H1 (cell line): ENCODE data around the gene SEMA3C. TPM values are rescaled to one million over a fixed set of nuclear protein-coding genes. Genes with fewer than 3 reads are reported as not detected.

ENCODE experiments used
- CBX5 ChIP-seq: fragments of 300-800, 300-1000 bp; sonication (generic); IDR thresholded peaks from 2 replicates; pipeline ENCODE4 v1.7.1; 2016; ENCODE audit warnings: antibody characterized with exemption, low read length, low read depth
- polyA plus RNA-seq, 7 experiments: library from polyadenylated mRNA; depleted of rRNA in 3 of 7; stranded (reverse) in 5 of 7; unstranded in 2 of 7; fragments of >200 nt in 5 of 7; fragments of 200-250 nt in 2 of 7; gene quantifications; 1 replicate in 5 of 7; 2 replicates in 1 of 7; 4 replicates in 1 of 7; pipeline versions ENCODE4 v1.2.1 to v1.2.3, GENCODE V29; 2011 to 2013; ENCODE audit warnings: missing spikeins in 2 of 7, mixed read lengths in 2 of 7
- total RNA-seq: library from RNA; stranded (reverse); fragmentation: NEBNext Ultra II Directional; extraction: Animal tissue kit (Norgen Biotek cat#: 25700); gene quantifications from 2 replicates; pipeline ENCODE4 v1.2.1, GENCODE V29; 2021
- TF ChIP-seq, protein P1 (sequence below): fragments of 300-600 bp; sonication (generic); IDR thresholded peaks from 2 replicates; pipeline ENCODE4 v1.7.1; 2012; ENCODE audit warnings: low read length, moderate library complexity, mild to moderate bottlenecking, inconsistent platforms; ENCODE audit not compliant: insufficient replicate concordance

Gene SEMA3C
- total and polyA plus RNA-seq, 2 of the 8 experiments (the other 6 are each of a cell fraction or from before 2014, with no cell fraction given) = 0.15 to 1.4 TPM

DNA sequence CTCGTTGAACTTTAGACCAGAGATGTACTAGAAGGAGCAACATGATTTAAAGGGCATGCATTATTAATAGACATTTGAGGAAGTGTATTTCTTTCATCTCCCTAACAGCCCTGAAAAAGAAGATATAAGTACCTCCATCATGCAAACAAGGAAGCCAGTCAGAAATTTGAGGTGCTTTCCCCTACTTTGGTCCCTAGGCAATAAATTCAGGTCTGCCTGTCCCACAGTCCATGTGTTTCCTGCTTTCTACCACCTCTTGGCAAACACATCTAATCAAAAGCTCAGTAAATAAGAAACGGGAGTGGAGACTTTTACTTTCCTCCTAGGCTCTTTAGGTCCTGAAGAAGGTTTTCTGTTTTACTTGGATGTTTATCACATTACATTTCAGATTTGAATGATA, 5.2 kb upstream of the SEMA3C start (continued):
- TF ChIP-seq, protein P1, sequence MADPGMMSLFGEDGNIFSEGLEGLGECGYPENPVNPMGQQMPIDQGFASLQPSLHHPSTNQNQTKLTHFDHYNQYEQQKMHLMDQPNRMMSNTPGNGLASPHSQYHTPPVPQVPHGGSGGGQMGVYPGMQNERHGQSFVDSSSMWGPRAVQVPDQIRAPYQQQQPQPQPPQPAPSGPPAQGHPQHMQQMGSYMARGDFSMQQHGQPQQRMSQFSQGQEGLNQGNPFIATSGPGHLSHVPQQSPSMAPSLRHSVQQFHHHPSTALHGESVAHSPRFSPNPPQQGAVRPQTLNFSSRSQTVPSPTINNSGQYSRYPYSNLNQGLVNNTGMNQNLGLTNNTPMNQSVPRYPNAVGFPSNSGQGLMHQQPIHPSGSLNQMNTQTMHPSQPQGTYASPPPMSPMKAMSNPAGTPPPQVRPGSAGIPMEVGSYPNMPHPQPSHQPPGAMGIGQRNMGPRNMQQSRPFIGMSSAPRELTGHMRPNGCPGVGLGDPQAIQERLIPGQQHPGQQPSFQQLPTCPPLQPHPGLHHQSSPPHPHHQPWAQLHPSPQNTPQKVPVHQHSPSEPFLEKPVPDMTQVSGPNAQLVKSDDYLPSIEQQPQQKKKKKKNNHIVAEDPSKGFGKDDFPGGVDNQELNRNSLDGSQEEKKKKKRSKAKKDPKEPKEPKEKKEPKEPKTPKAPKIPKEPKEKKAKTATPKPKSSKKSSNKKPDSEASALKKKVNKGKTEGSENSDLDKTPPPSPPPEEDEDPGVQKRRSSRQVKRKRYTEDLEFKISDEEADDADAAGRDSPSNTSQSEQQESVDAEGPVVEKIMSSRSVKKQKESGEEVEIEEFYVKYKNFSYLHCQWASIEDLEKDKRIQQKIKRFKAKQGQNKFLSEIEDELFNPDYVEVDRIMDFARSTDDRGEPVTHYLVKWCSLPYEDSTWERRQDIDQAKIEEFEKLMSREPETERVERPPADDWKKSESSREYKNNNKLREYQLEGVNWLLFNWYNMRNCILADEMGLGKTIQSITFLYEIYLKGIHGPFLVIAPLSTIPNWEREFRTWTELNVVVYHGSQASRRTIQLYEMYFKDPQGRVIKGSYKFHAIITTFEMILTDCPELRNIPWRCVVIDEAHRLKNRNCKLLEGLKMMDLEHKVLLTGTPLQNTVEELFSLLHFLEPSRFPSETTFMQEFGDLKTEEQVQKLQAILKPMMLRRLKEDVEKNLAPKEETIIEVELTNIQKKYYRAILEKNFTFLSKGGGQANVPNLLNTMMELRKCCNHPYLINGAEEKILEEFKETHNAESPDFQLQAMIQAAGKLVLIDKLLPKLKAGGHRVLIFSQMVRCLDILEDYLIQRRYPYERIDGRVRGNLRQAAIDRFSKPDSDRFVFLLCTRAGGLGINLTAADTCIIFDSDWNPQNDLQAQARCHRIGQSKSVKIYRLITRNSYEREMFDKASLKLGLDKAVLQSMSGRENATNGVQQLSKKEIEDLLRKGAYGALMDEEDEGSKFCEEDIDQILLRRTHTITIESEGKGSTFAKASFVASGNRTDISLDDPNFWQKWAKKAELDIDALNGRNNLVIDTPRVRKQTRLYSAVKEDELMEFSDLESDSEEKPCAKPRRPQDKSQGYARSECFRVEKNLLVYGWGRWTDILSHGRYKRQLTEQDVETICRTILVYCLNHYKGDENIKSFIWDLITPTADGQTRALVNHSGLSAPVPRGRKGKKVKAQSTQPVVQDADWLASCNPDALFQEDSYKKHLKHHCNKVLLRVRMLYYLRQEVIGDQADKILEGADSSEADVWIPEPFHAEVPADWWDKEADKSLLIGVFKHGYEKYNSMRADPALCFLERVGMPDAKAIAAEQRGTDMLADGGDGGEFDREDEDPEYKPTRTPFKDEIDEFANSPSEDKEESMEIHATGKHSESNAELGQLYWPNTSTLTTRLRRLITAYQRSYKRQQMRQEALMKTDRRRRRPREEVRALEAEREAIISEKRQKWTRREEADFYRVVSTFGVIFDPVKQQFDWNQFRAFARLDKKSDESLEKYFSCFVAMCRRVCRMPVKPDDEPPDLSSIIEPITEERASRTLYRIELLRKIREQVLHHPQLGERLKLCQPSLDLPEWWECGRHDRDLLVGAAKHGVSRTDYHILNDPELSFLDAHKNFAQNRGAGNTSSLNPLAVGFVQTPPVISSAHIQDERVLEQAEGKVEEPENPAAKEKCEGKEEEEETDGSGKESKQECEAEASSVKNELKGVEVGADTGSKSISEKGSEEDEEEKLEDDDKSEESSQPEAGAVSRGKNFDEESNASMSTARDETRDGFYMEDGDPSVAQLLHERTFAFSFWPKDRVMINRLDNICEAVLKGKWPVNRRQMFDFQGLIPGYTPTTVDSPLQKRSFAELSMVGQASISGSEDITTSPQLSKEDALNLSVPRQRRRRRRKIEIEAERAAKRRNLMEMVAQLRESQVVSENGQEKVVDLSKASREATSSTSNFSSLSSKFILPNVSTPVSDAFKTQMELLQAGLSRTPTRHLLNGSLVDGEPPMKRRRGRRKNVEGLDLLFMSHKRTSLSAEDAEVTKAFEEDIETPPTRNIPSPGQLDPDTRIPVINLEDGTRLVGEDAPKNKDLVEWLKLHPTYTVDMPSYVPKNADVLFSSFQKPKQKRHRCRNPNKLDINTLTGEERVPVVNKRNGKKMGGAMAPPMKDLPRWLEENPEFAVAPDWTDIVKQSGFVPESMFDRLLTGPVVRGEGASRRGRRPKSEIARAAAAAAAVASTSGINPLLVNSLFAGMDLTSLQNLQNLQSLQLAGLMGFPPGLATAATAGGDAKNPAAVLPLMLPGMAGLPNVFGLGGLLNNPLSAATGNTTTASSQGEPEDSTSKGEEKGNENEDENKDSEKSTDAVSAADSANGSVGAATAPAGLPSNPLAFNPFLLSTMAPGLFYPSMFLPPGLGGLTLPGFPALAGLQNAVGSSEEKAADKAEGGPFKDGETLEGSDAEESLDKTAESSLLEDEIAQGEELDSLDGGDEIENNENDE = no peak
- no peak for TF ChIP-seq CBX5
